ENCODE data around the gene MCU.
"Not testable (repeated sequence)": the region's sequence is repeated elsewhere in the genome, so short reads cannot be mapped to it uniquely, and the experiment has no call there.

The MCU gene

DNA sequence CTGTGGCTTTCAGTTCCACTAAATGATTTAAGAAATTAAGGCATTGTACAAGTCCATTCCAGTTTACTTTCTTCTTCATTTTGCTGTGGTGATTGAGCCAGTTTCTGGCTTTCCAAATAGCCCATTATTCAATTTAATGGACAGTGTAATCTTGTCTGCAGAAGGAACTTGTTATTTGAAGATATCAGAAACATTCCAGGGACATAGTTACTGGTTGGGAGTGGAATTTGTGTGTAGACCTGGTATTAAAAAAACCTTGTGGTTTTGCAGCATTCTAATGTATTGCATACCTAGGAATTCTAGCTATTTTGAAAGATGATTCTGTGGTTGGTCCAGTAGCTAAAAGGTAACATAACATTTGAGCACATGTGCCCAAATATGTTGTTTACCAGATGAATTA, 72.2 kb downstream of the MCU start:
- DNase-seq: no peak

DNA sequence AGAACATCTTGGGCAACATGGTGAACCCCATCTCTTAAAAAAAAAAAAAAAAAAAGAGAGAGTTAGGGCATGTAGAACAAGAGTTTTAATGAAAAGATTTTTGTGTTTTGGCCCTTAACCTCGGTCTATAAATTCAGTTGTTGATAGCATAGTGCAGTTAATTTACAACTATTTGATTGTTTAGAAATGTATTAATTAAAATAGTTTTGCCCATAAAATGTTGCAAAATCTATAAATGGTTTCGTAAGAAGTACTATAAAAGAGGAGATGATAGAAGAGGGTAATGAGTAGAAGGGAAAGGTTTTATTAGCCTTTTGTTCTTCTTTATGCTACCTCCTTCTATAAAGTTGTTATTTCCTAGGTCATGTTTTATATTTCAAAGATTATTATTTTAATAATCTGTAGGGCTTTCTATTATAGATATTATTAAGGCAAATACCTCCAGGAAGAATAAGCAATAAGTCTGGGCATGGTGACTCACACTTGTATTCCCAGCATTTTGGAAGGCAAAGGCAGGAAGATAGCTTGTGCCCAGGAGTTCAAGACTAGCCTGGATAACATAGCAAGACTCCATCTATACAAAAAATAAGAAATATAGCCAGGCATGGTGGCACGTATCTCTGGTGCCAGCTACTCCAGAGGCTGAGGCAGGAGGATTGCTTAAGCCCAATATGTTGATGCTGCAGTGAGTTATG, 73.3 kb downstream of the MCU start:
- DNase-seq: no peak

DNA sequence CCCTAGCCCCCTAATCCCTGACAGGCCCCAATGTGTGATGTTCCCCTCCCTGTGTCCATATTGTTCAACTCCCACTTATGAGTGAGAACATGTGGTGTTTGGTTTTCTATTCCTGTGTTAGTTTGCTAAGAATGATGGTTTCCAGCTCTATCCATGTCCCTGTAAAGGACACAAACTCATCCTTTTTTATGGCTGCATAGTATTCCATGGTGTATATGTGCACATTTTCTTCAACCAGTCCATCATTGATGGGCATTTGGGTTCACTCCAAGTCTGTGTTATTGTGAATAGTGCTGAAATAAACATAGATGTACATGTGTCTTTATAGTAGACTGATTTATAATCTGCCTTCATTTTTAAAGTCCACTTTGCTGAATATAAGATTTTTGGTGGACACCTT, 79.3 kb downstream of the MCU start:
- DNase-seq: not testable (repeated sequence)

DNA sequence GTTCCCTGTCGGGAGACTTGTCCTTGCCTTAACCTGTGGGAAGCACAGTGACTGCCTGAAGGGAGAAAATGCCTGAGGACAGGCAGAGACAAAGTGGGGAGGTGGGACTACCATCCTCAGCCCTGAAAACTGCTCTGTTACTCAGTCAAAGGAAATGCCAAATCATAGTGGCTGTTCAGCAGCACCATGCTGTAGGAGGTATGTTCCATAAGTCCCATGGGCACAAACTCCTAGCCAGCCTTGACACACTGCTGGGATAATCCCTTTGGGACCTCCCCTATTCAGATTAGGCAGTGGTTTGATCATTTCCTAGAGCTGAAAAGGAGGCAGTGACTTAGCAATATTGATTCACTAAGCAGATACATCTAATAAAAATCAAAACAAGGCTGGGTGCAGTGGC, 80.1 kb downstream of the MCU start:
- DNase-seq: no peak

DNA sequence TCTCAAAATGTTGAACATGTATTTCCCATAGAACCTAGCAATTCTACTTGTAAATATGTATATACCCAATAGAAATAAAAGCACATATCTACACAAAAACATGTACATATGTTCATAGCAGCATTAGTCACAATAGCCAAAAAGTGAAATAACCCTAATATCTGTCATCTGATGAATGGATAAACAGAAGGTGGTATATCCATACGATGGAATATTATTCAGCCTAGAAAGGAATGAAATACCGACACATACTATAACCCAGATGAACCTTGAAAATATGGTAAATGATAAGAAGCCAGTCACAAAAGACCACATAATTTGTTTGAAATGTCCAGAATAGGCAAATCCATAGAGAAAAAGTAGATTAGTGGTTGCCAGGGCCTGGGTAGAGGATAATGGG, 87.9 kb downstream of the MCU start:
- no peak for DNase-seq

DNA sequence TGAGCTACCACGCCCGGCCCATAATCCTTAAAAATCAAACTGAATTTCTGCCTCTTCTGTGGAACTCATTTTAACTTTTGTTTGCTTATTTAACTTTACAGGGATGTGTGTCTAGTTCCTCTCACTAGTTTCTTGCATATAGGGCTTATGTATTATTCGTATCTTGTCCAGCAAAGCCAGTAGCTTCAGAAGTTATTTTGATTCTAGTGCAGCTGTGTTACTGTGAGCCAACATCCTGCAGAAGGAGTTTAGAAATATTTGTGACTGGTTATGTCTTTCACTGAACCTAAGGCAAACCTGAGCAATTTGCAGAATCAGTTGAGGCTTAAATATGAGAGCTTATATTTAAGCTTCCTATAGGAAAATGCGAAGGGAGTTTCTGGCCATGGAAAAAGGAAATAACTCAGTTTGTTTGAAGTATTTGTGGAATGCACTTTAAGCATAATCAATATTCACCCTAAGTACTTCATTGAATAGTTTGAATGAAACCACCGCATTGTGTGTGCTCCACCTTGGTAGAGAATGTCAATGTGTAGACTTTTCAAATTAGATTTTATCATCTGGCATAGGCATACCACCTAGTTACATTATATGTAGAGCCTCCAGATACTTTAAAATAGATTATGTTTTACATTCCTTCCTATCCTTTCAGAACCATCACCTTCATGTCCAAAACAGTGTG, 90.8 kb downstream of the MCU start:
- no peak for DNase-seq

DNA sequence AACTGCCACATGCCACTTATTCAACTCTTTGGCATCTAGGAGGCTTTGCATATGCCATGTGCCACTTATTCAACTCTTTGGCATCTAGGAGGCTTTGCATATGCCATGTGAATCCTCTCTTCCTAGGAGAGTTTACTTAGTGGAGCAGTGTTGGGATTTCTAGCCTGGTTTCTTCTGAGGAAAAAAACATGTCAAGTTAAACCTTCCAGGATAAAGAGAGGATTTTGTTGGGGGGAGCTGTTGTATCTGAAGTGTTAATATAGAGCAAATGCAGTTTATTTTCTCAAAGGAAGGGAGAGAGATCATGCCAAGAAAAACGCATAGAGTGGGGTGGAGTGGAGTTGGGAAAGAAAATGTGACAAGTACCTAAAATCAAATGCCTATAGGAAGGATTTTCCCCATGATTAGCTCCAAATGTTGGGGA, 91.5 kb downstream of the MCU start:
- DNase-seq: no peak

DNA sequence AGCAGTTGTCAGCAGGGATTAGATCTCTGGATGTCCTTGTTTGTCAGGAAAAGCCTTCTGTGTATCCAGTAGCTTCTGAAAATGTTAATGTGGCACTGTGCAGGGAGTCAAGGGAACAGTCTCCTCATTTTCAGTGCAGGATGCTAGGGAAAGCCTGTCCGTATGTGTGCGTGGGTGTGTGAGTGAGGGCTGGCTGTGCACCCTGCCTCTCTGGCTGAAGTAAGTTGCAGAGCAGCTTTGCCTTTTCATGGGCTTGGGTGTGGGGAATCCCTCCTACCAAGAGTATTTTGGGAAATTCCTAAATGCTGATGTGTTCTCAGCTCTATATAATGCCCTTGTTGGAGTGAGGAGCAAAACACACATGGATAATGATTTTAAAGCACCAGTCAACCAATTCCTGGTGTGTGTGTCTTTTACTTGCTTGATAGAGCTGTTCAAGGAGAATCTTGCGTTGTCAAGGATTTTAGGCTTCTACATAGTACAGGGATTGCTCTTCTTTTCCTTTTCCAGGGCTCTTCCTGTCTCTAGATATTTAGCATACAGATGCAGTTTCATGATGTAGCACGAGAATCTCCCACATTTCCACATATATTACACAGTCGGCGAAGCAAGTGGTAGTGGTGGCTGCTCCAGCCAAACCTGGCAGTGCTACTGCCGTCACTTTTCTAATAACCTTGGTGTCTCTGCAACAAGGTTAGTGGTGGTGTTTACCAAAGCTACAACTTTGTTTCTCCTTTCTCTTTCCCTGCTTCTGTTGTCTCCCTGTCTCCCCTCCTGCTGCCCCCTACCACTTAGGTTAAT, 92.8 kb downstream of the MCU start:
- DNase-seq: no peak

DNA sequence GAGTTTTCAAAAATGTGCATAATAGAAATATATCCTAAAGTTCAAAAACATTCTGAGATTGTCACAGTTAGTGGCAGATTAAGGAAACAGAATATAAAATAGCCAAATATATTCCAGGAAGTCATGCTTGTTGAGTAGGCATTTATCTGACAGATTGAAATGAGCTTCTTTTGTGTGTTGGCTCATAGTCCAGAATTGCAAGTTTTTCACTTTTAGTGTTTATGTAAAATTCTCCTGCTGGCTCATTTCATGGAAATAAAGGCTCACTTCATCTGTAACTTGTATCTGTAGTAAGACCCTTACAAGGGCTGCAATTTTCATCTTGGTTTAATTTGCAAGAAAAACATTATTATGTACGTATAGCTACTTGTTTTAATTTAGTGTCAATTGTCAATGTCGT, 93.5 kb downstream of the MCU start:
- no peak for DNase-seq

DNA sequence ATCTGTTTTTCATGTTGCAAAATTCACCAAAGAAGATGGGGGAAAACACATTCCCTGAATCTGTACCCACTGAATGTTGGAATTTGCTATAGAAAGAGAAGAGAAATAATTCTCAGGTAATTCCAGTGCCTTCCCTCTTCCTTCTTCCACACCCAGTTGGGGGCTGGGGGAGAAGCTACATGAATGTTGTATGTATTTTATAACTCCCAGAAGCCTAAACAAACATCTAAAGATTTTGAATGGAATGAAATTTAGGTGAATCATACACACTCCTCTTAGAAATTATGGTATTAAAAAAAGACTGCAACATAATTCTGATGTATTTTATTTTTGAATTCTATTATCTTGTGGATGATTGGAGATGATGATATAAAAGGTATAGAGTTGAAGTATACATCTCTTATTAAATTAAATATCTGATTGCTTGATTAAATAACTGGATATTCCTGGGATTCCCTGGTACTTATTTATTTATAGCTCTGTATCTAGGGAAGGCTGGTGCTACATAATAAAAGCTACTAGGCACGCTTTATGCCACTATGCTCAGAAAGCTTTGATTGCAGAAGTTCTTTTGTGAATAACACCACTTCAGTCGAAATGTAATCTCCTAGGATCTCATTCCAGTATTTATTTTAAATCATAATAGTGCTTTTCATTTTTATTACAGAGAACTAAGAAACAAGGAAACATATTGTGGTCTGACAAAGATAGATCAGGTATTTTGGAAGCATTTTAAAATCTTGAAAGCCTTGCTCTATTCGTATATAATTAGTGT, 98.5 kb downstream of the MCU start:
- no peak for DNase-seq

DNA sequence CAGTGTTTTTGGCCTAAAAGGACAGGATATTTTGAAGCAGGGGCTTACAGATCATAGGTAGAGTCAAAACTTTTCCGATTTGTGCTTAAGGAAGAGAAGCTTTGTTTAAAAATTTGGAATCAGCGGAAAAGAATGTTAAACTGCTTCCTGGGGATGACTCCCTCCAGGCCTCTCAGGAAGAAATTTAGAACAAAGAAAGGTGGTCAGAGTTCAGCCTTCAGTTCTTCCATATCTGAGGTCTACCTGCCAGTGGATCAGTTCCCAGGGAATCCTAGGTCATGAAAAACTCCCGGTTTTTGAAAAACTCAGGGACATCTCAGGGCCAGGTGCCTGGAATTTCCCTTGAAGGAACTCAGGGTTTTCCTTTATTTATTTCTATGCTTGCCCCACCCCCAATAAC, 100.3 kb downstream of the MCU start:
- no peak for DNase-seq

DNA sequence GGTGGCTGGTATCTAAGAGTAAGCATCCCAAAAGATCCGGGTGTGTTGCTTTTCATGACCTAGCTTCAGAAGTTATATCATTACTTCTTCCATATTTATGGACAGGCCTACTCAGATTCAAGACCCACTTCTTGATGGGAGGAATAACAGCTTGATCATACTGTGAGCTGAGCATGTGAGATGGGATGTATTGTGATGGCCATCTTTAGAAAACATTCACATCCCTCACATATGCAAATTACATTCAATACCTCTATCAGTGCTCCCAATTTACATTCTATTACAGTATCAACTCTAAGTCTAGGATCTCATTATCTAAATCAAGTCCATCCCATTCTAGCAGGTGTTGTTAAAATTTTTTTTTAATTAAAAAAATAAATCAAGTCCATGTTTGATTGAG, 101.8 kb downstream of the MCU start:
- no peak for DNase-seq

DNA sequence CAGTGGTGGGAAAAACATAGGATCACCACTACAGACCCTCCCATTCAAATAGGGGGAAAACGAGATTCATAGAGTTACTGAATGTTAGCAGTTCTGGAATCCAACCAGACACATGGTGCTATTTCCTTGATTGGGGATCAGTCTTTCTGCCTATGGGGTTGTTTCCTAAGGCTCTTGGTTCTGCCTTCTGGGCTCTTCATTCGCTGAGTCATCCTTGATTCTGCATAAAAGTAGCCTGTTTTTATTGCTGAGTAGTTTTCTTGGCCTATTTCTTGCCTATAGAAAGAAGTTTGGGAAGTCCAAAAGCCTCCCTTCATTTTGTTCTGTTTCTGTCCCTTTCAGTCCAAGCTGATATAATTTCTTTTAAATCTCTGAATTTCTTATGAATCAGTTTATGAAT, 102.3 kb downstream of the MCU start:
- DNase-seq: no peak

DNA sequence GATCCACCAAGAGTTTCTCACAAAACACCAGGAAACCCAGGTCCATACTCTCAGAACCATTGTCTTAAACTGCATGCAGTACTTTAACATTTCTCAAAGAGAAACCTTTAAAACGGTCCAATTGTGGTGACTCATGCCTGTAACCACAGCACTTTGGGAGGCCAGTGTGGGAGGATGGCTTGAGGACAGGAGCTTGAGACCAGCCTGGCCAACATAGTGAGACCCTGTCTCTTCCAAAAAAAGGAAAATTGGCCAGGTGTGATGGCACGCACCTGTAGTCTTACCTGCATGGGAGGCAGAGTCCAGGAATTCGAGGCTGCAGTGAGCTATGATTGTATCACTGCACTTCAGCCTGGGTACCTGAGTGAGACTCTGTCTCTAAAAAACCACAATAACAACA, 104.1 kb downstream of the MCU start:
- DNase-seq: no peak

DNA sequence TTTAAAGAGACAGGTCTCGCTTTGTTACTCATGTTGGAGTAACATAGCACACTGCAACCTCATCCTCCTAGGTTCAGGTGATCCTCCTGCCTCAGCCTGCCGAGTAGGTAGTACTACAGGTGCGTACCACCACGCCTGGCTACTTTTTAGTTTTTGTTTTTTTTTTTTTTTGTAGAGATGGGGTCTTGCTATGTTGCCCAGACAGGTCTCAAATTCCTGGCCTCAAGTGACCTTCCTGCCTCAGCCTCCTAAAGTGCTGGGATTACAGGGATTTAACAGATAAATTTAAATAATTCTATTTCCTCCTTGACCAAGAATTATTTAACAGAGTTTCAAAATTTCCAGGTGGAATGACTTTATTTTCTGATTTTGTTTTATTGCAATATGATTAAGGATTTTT, 104.6 kb downstream of the MCU start:
- DNase-seq: no peak

DNA sequence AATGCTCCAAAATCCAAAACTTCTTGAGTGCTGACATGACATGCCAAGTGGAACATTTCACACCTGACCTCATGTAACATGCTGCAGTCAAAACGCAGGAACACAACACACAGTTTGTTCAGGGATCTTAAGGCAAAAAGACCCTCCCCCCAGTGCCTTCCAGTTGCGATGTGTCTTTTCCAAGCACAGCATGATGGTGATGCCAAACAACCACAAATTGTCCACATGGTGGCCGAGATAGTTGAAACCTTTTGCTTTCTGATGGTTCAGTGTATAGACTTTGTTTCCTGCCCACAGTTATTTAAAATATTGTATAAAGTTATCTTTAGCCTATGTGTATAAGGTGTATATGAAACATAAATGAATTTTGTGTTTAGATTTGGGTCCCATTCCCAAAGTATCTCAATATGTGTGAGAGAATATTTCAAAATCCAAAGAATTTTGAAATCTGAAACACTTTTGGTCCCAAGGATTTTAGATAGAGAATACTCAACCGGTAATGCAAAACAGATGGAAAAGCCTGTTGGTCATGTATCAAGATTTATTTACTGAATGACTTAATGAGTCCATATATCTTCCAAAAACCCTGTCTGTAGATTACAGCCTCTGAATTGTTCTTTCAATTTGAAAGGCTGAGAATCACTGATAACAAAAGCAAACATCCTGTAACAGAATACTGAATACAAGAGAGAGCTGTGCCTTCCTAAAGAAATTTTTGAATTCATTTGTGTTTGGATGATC, 108.2 kb downstream of the MCU start:
- DNase-seq: no peak

DNA sequence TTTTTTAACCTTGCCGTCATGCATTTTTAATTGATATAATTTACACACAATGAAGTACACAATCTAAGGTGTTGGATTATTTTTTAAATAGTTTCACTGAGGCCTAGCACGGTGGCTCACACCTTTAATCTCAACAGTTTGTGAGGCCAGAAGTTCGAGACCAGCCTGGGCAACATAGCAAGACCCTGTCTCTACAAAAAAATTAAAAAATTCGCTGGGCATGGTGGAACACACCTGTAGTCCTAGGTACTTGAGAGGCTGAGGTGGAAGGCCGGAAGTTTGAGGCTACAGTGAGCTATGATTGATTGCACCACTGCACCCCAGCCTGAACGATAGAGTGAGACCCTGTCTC, 108.8 kb downstream of the MCU start:
- DNase-seq: no peak

DNA sequence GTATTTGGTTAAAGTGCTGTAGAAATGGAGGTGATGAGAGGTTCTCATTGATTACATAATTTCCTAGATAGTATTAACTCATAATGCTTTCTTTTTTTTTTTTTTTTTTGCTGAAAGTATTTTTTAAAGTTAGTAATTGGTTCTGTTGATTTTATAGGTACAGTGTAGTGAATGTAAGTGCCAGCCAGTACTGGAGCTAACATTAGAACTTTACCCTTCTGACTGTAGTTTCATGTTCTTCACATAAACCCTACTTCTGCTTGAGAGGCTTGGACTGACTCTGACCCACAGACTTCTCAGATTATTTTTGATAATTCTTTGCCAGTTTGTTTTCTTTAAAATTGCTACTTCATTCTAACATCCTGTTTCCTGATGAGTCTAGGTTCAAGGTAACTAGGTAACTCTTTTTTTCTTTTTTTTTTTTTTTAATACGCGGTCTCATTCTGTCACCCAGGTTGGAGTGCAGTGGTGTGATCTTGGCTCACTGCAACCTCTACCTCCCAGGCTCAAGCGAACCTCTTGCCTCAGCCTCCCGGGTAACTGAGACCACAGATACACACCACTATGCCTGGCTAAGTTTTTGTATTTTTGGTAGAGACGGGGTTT, 109.4 kb downstream of the MCU start:
- DNase-seq: no peak

DNA sequence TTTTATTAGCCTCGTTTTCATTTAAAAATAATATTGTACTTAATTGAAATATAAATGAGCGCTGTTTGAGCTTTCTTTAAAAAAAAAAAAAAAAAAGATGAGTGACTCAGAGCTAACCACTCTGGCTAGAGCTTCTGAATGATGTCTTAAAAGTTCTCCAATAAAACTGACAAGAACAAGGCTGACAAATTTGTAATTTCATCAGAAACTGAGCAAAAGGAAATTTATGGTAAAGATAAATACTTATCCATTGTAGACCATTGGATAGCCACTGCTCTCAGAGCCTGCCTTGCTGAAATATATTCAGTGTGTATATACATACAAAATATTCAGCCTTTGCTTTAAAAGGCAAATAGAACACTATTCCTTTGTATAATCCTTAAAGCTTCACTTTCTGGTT, 110.4 kb downstream of the MCU start:
- no peak for DNase-seq

DNA sequence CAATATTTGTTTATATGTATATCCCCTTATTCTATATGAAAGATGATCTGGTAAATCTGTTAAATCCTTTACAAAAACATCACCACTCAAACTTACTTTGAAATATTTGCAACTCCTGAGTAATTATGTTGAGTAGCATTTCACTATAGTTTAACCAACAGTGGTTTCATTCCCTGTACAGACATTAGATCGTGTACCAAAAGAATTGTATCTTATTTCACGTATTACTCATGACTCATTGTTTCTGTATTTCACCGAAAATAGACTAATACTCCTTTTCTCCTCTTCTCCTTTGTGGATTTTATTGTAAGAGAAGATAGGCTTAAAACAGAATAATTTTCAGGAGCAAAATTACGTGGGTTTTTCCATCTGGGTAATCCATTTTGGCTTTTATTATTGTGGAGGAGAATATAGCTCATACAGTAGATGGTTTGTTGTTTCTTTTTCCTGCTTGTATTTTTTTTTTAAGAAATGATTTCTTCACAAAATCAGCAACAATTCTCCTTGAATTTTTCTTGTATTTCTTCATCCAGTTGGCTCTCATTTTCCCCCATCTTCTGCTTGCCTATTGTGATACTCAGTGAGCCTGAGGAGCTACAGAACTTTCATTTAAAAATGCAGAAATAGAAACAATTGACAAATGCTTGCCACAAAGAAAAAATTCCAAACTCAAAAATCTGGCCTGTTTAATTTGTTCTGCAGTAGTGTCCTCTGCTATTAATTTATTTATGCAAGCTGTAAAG, 111.0 kb downstream of the MCU start:
- no peak for DNase-seq

DNA sequence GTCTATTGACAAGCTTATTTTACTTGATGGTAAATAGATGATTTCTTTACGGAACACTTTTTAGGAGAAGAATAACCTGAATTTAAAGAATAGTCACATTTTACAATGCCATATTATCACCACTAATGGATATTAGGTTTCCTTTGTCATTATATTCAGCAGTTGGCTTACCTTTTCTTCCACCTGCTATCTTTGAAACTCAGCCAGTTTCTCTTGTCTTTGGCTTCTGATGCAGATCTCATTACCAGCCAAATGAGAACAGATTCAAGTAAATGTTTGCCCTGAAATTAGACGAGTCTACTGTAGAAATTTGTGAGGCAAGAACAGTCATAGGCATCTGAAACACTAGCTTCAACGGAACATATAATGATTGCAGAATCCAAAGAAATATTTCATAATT, 116.1 kb downstream of the MCU start:
- DNase-seq: peak; percentile 79

DNA sequence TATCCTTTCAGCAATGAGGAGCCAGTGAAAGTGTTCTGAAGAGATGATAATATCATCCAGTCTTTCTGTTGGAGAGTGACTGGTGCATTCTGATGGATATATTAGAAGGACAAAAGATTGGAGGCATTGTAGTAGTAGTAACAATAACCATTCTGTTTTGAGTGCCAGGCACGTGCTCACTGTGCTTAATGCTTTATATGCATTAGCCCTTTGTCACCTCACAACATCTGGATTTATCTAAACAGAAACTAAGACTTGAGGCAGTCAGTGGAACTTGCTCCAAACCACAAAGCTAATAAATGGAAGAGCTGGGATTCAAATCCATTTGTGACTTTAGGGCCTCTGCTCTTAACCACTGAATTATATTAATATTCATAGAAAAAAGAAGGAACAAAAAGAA, 117.1 kb downstream of the MCU start:
- DNase-seq: no peak
